BLaER1 (cell line): ENCODE results near the gene CNTN5.
"Not testable (repeated sequence)": the region's sequence is repeated elsewhere in the genome, so short reads cannot be mapped to it uniquely, and the experiment has no call there.

Experiments used
- H3K27ac ChIP-seq: shearing (Covaris generic); formaldehyde crosslinking; 2 replicates; pipeline ENCODE4 v1.8.1; 2022
- H3K27me3 ChIP-seq: shearing (Covaris generic); formaldehyde crosslinking; 2 replicates; pipeline ENCODE4 v1.8.1; 2022
- H3K36me3 ChIP-seq: shearing (Covaris generic); formaldehyde crosslinking; 2 replicates; pipeline ENCODE4 v1.8.1; 2022
- H3K4me1 ChIP-seq: shearing (Covaris generic); formaldehyde crosslinking; 2 replicates; pipeline ENCODE4 v1.8.1; 2022
- H3K4me2 ChIP-seq: shearing (Covaris generic); formaldehyde crosslinking; 2 replicates; pipeline ENCODE4 v1.8.1; 2022
- H3K4me3 ChIP-seq: shearing (Covaris generic); formaldehyde crosslinking; 2 replicates; pipeline ENCODE4 v1.8.1; 2022
- H3K9ac ChIP-seq: shearing (Covaris generic); formaldehyde crosslinking; 2 replicates; pipeline ENCODE4 v1.8.1; 2022
- H3K9me3 ChIP-seq: shearing (Covaris generic); formaldehyde crosslinking; 2 replicates; pipeline ENCODE4 v1.8.1; 2022
- H4K20me1 ChIP-seq: shearing (Covaris generic); formaldehyde crosslinking; 2 replicates; pipeline ENCODE4 v1.8.1; 2022
- Cebpa-rat ChIP-seq: shearing (Covaris generic); IDR thresholded peaks from 2 replicates; pipeline ENCODE4 v1.8.1; 2022

Gene CNTN5

GRCh38 chr11:100273066-100273815 is 1252.5 kb downstream of the CNTN5 start:
- no peak for TF ChIP-seq Cebpa-rat
- no peaks in the 10 kb centered on the region for H3K4me1 ChIP-seq
- H3K9me3 ChIP-seq, result 0 out of 2 replicates have a peak, but pooled peaks cover 7% of the 10 kb centered on the region
- H3K27me3 ChIP-seq, result no peaks in the 10 kb centered on the region
- H3K27ac ChIP-seq, result no peak overlapping the region
- no peak overlapping the region for H3K4me3 ChIP-seq
- no peaks in the 10 kb centered on the region for H3K36me3 ChIP-seq
- H3K4me2 ChIP-seq, result no peak overlapping the region
- no peak overlapping the region for H3K9ac ChIP-seq
- H4K20me1 ChIP-seq, result no peaks in the 10 kb centered on the region

GRCh38 chr11:100274466-100274865 is 1253.7 kb downstream of the CNTN5 start:
- H3K4me1 ChIP-seq, H3K27ac ChIP-seq, H3K27me3 ChIP-seq, H3K4me3 ChIP-seq, H3K9me3 ChIP-seq, H3K36me3 ChIP-seq, H4K20me1 ChIP-seq, H3K4me2 ChIP-seq, H3K9ac ChIP-seq: not testable (repeated sequence)

GRCh38 chr11:100294748-100295147 is 1274.0 kb downstream of the CNTN5 start:
- TF ChIP-seq Cebpa-rat, result no peak
- no peak overlapping the region for H3K9ac ChIP-seq
- no peaks in the 10 kb centered on the region for H4K20me1 ChIP-seq
- no peaks in the 10 kb centered on the region for H3K36me3 ChIP-seq
- H3K4me2 ChIP-seq, result no peak overlapping the region
- no peaks in the 10 kb centered on the region for H3K27me3 ChIP-seq
- no peaks in the 10 kb centered on the region for H3K4me1 ChIP-seq
- H3K27ac ChIP-seq, result no peak overlapping the region
- no peak overlapping the region for H3K4me3 ChIP-seq
- no peaks in the 10 kb centered on the region for H3K9me3 ChIP-seq

GRCh38 chr11:100296051-100296679 is 1275.4 kb downstream of the CNTN5 start:
- Histone ChIP-seq H3K36me3 (no peaks in the 10 kb centered on the region), H4K20me1 (no peaks in the 10 kb centered on the region), H3K9me3 (no peaks in the 10 kb centered on the region), H3K4me1 (no peaks in the 10 kb centered on the region), H3K27ac (no peak overlapping the region), H3K4me3 (no peak overlapping the region), H3K27me3 (no peaks in the 10 kb centered on the region), H3K9ac (no peak overlapping the region), H3K4me2 (no peak overlapping the region)
- TF ChIP-seq Cebpa-rat, result no peak

GRCh38 chr11:100297516-100297915 is 1276.8 kb downstream of the CNTN5 start:
- Histone ChIP-seq H3K27ac (no peak overlapping the region), H3K27me3 (no peaks in the 10 kb centered on the region), H3K36me3 (no peaks in the 10 kb centered on the region), H3K4me2 (no peak overlapping the region), H3K4me3 (no peak overlapping the region), H3K9ac (no peak overlapping the region), H3K9me3 (no peaks in the 10 kb centered on the region), H4K20me1 (no peaks in the 10 kb centered on the region), H3K4me1 (no peaks in the 10 kb centered on the region)
- no peak for TF ChIP-seq Cebpa-rat

GRCh38 chr11:100302824-100303223 is 1282.1 kb downstream of the CNTN5 start:
- no peak overlapping the region for H3K4me2 ChIP-seq
- no peak for TF ChIP-seq Cebpa-rat
- H4K20me1 ChIP-seq, result no peaks in the 10 kb centered on the region
- H3K27ac ChIP-seq, result no peak overlapping the region
- H3K9me3 ChIP-seq, result no peaks in the 10 kb centered on the region
- H3K4me1 ChIP-seq, result no peaks in the 10 kb centered on the region
- no peaks in the 10 kb centered on the region for H3K36me3 ChIP-seq
- no peak overlapping the region for H3K4me3 ChIP-seq
- no peak overlapping the region for H3K9ac ChIP-seq
- H3K27me3 ChIP-seq, result no peaks in the 10 kb centered on the region

- no peaks in the 10 kb centered on the region for H3K4me1 ChIP-seq
- no peak overlapping the region for H3K4me2 ChIP-seq
- no peak for TF ChIP-seq Cebpa-rat
- no peaks in the 10 kb centered on the region for H3K9me3 ChIP-seq
- H3K36me3 ChIP-seq, result no peaks in the 10 kb centered on the region
- H4K20me1 ChIP-seq, result no peaks in the 10 kb centered on the region
- no peaks in the 10 kb centered on the region for H3K27me3 ChIP-seq
- H3K9ac ChIP-seq, result no peak overlapping the region
- H3K27ac ChIP-seq, result no peak overlapping the region
- H3K4me3 ChIP-seq, result no peak overlapping the region
Observed at GRCh38 chr11:100303897-100304296, 1283.1 kb downstream of the CNTN5 start.

- H3K9me3 ChIP-seq, result no peaks in the 10 kb centered on the region
- no peak overlapping the region for H3K27ac ChIP-seq
- H3K4me1 ChIP-seq, result no peaks in the 10 kb centered on the region
- H3K9ac ChIP-seq, result no peak overlapping the region
- H3K4me2 ChIP-seq, result no peak overlapping the region
- H3K27me3 ChIP-seq, result no peaks in the 10 kb centered on the region
- no peak for TF ChIP-seq Cebpa-rat
- H3K36me3 ChIP-seq, result no peaks in the 10 kb centered on the region
- no peak overlapping the region for H3K4me3 ChIP-seq
- no peaks in the 10 kb centered on the region for H4K20me1 ChIP-seq
Observed at GRCh38 chr11:100308202-100308601, 1287.5 kb downstream of the CNTN5 start.

- no peak for TF ChIP-seq Cebpa-rat
Observed at GRCh38 chr11:100315946-100316345, 1295.2 kb downstream of the CNTN5 start.

GRCh38 chr11:100316952-100317351 is 1296.2 kb downstream of the CNTN5 start:
- Histone ChIP-seq H3K4me3 (no peak overlapping the region), H3K9me3 (no peaks in the 10 kb centered on the region), H3K4me2 (no peak overlapping the region), H3K27ac (no peak overlapping the region), H4K20me1 (no peaks in the 10 kb centered on the region), H3K27me3 (no peaks in the 10 kb centered on the region), H3K4me1 (no peaks in the 10 kb centered on the region), H3K36me3 (no peaks in the 10 kb centered on the region), H3K9ac (no peak overlapping the region)
- TF ChIP-seq Cebpa-rat, result no peak

More at GRCh38 chr11:100315946-100316345, 1295.2 kb downstream of the CNTN5 start:
- no peaks in the 10 kb centered on the region for H4K20me1 ChIP-seq
- H3K4me3 ChIP-seq, result no peak overlapping the region
- H3K27me3 ChIP-seq, result no peaks in the 10 kb centered on the region
- no peaks in the 10 kb centered on the region for H3K36me3 ChIP-seq
- H3K4me1 ChIP-seq, result no peaks in the 10 kb centered on the region
- no peaks in the 10 kb centered on the region for H3K9me3 ChIP-seq
- no peak overlapping the region for H3K27ac ChIP-seq
- no peak overlapping the region for H3K9ac ChIP-seq
- no peak overlapping the region for H3K4me2 ChIP-seq
